MM.1S (cell line): ENCODE results near the gene PRKAR1B.

Experiments
- CTCF ChIP-seq: fragments of 300-600 bp; sonication (generic); IDR thresholded peaks from 2 replicates; pipeline ENCODE4 v1.5.1; 2016; ENCODE audit warnings: antibody characterized with exemption, low read length, mixed read lengths
- EZH2 ChIP-seq: fragments of 300-600 bp; sonication (generic); optimal IDR thresholded peaks from 2 replicates; pipeline ENCODE3; 2017; ENCODE audit warnings: low read depth, mild to moderate bottlenecking, antibody characterized with exemption, low read length, mixed read lengths
- EZH2phosphoT487 ChIP-seq: fragments of 300-600 bp; sonication (generic); IDR thresholded peaks from 2 replicates; pipeline ENCODE4 v1.6.1; 2018; ENCODE audit warnings: antibody characterized with exemption, low read length

DNA sequence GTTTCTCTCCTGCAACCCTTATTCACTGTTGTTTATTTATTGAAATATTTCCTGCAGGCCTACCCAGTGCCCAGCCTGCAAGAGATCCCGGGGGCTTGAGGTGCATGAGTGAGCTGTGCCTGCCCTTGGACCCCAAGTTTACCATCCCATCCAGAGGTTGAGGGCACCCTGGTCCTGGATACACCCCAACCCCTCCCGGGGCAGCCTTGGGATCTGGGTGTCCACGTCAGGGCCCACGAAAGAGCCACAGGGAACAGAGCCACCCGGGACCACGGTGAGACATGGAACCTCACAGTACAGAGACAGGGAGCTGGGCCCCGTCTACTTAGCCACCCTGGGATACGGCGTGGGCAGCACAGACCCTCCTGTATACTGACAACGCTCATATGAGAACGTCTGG lies 178.7 kb downstream of the PRKAR1B start:
- TF ChIP-seq CTCF (no peak), EZH2 (no peak), EZH2phosphoT487 (no peak)
